ENCODE data around the gene SNRNP48. TPM values are rescaled to one million over a fixed set of nuclear protein-coding genes. Genes with fewer than 3 reads are reported as not detected.

Gene SNRNP48
- total and polyA plus RNA-seq, 10 of the 15 experiments (the other 5 are each of a cell fraction or from before 2014, with no cell fraction given) = 3.2 to 14.4 (median 8.9) TPM

GRCh38 chr6:7546020-7546369 is 44.0 kb upstream of the SNRNP48 start:
- Histone ChIP-seq H3K4me2 (ENCODE audit: control insufficient read depth, insufficient read depth) (no peak overlapping the region), H3K79me2 (ENCODE audit: control insufficient read depth, insufficient read depth, low read length) (no peaks in the 10 kb centered on the region), H2AFZ (ENCODE audit: control insufficient read depth, low read depth, low read length) (no peak overlapping the region), H3K9ac (ENCODE audit: control insufficient read depth, insufficient read depth, low read length) (no peak overlapping the region), H4K20me1 (ENCODE audit: control insufficient read depth, insufficient read depth) (no peaks in the 10 kb centered on the region), H3K9me3 (replicated peaks; ENCODE audit: control insufficient read depth, insufficient read depth, low read length) (no peaks in the 10 kb centered on the region), H3K4me3 (no peak overlapping the region), H3K4me1 (ENCODE audit: control insufficient read depth, insufficient read depth, low read length) (no peaks in the 10 kb centered on the region), H3K36me3 (ENCODE audit: control insufficient read depth in 2 of 2, insufficient read depth in 2 of 2, low read length in 1 of 2) (no peaks in the 10 kb centered on the region), H3K27ac (ENCODE audit: control insufficient read depth, insufficient read depth) (no peak overlapping the region), H3K27me3 (replicated peaks in 1 of 2; ENCODE audit: control insufficient read depth in 2 of 2, insufficient read depth in 2 of 2, low read length in 1 of 2) (peaks cover 10 to 17% of the 10 kb centered on the region in 2 experiments)
- 46% methylated on average over 6 of the region's 6 CpGs for WGBS (ENCODE audit: insufficient coverage, insufficient replicate concordance, low lambda C conversion rate, missing lambda C conversion rate)
- no peak for TF ChIP-seq CHD2 (IDR thresholded peaks at IDR 0.05; ENCODE audit: borderline replicate concordance, low read depth, low read length)
- TF ChIP-seq SKIL (IDR thresholded peaks at IDR 0.05; ENCODE audit: low read depth, poor library complexity, severe bottlenecking) = no peak
- no peak for FAIRE-seq
- ChIA-PET SMC1A (ENCODE audit: uncharacterized antibody, unreplicated experiment) (interaction anchor here (1.2 kb wide), 1 partner anchor 13 kb away, joined by 4 read pairs; no protein-coding TSS in a partner anchor), CTCF (interaction anchor here (1.0 to 1.2 kb wide), 2 partner anchors 10 to 67 kb away, joined by 3 read pairs; no protein-coding TSS in a partner anchor), POLR2A (interaction anchor here (0.6 kb wide), 1 partner anchor 13 kb away, joined by 3 read pairs; no protein-coding TSS in a partner anchor), RAD21 (ENCODE audit: unreplicated experiment) (no interaction called here)
- intact Hi-C loops (cut with micrococcal nuclease; ENCODE audit: unreplicated experiment) (no loop called here), in situ Hi-C loops (cut with MboI) (no loop called here)
- no TSS peak for BruUV-seq (replicated peaks)
- ATAC-seq = no peak
- DNase-seq (ENCODE audit: low read depth, low spot score) = no peak

- no peaks in the 10 kb centered on the region for H4K20me1 ChIP-seq (ENCODE audit: control insufficient read depth, insufficient read depth)
- 93% methylated on average over 2 of the region's 2 CpGs for WGBS (ENCODE audit: insufficient coverage, insufficient replicate concordance, low lambda C conversion rate, missing lambda C conversion rate)
- no peaks in the 10 kb centered on the region for H3K79me2 ChIP-seq (ENCODE audit: control insufficient read depth, insufficient read depth, low read length)
- H2AFZ ChIP-seq (ENCODE audit: control insufficient read depth, low read depth, low read length) = no peak overlapping the region
- H3K9ac ChIP-seq (ENCODE audit: control insufficient read depth, insufficient read depth, low read length) = no peak overlapping the region
- intact Hi-C loops (cut with micrococcal nuclease; ENCODE audit: unreplicated experiment) (no loop called here), in situ Hi-C loops (cut with MboI) (no loop called here)
- no peak overlapping the region for H3K4me3 ChIP-seq
- SMC1A ChIA-PET (ENCODE audit: uncharacterized antibody, unreplicated experiment) = interaction anchor here (1.2 kb wide), 1 partner anchor 13 kb away, joined by 4 read pairs; no protein-coding TSS in a partner anchor
- H3K9me3 ChIP-seq (replicated peaks; ENCODE audit: control insufficient read depth, insufficient read depth, low read length) = no peaks in the 10 kb centered on the region
- BruUV-seq (replicated peaks) = no TSS peak
- RAD21 ChIA-PET (ENCODE audit: unreplicated experiment) = no interaction called here
- POLR2A ChIA-PET = interaction anchor here (0.6 kb wide), 1 partner anchor 14 kb away, joined by 3 read pairs; no protein-coding TSS in a partner anchor
- ATAC-seq = no peak
- no peak overlapping the region for H3K27ac ChIP-seq (ENCODE audit: control insufficient read depth, insufficient read depth)
- no peak overlapping the region for H3K4me2 ChIP-seq (ENCODE audit: control insufficient read depth, insufficient read depth)
- FAIRE-seq = no peak
- H3K4me1 ChIP-seq (ENCODE audit: control insufficient read depth, insufficient read depth, low read length) = no peaks in the 10 kb centered on the region
- no peaks in the 10 kb centered on the region for H3K36me3 ChIP-seq (ENCODE audit: control insufficient read depth in 2 of 2, insufficient read depth in 2 of 2, low read length in 1 of 2)
- no peak for DNase-seq (ENCODE audit: low read depth, low spot score)
- H3K27me3 ChIP-seq (replicated peaks in 1 of 2; ENCODE audit: control insufficient read depth in 2 of 2, insufficient read depth in 2 of 2, low read length in 1 of 2) = peaks cover 10 to 16% of the 10 kb centered on the region in 2 experiments
- CTCF ChIA-PET = interaction anchor here (1.0 to 1.2 kb wide), 2 partner anchors 11 to 66 kb away, joined by 3 read pairs; no protein-coding TSS in a partner anchor
- TF ChIP-seq ATF2 (IDR thresholded peaks at IDR 0.05; ENCODE audit: low read length) (no peak), E4F1 (IDR thresholded peaks at IDR 0.05; ENCODE audit: borderline replicate concordance, partially characterized antibody) (no peak), ASH2L (IDR thresholded peaks at IDR 0.05; ENCODE audit: borderline replicate concordance, low read depth) (no peak), ZNF384 (IDR thresholded peaks at IDR 0.05; ENCODE audit: borderline replicate concordance, low read depth, low read length) (no peak), FOS (IDR thresholded peaks at IDR 0.05; ENCODE audit: borderline replicate concordance, extremely low read depth, insufficient read length) (no peak), HDAC6 (IDR thresholded peaks at IDR 0.05; ENCODE audit: unreplicated experiment) (no peak), TARDBP (IDR thresholded peaks at IDR 0.05; ENCODE audit: borderline replicate concordance) (no peak)
Measured at GRCh38 chr6:7546383-7546782, 43.6 kb upstream of the SNRNP48 start.
